ENCODE results near the gene TBX19.

The TBX19 gene

DNA sequence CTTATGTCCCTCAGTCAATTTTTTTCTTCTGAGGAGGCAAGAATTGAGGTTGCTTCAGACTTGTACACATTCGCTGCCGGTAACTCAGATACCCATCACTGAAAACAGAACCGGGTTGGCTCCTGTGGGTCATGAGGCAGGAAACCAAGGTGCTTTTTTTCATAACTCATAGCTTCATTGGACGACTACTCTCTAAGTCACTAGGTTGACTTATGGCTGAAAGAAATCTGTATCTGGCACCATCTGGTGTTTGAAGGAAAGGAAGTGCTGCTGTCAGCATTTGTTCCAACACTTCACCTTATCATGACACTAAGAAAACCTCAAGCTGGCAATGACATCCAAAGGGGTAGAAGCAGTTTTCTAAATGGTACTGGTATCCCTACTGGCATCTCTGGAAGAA, 82.3 kb downstream of the TBX19 start:
- DNase-seq: peak; percentile 59
